A549 (cell line): Measurements from ENCODE around the gene PLEKHG4B. TPM values are rescaled to one million over a fixed set of nuclear protein-coding genes. Genes with fewer than 3 reads are reported as not detected.

ENCODE experiments used
- ATAC-seq, 2 experiments: fragments of 200-7000 bp in 1 of 2; fragments of >200 bp in 1 of 2; cut with Nextera tagmentation in 1 of 2; cut with Tn5 transposase in 1 of 2; 3 replicates each; pipeline versions ENCODE4 v1.8.0 to v1.9.1; 2018 to 2020; ENCODE audit warnings: mild to moderate bottlenecking in 1 of 2, moderate library complexity in 1 of 2
- CTCF ChIA-PET: fragments of 300-600 bp; sonication (Branson Sonifier 250); formaldehyde crosslinking; extraction: SDS; loops from one replicate; lab custom pipeline; 2021; ENCODE audit warnings: antibody characterized with exemption, inconsistent platforms; lab: Yijun Ruan, JAX
- POLR2A ChIA-PET: fragments of 350-600 bp; formaldehyde crosslinking; extraction: SDS; loops from one replicate; lab custom pipeline; 2021; ENCODE audit warnings: antibody characterized with exemption, inconsistent platforms; lab: Yijun Ruan, JAX
- DNase-seq, 2 experiments: peaks; one replicate each; pipeline versions ENCODE4 v3.0.0 to v3.0.0-alpha.2; 2011 to 2016; ENCODE audit warnings: low read depth in 1 of 2, low spot score in 1 of 2
- FAIRE-seq: peaks from 2 replicates; lab custom pipeline; 2011; peaks lifted over from hg19 to GRCh38; lab: Jason Lieb, UNC
- H3K27ac ChIP-seq, 2 experiments: fragments of >200 bp; sonication (Bioruptor Twin); formaldehyde crosslinking; 3 replicates each; pipeline ENCODE4 v1.5.1; 2016 to 2017
- H3K4me1 ChIP-seq: fragments of >200 bp; sonication (Bioruptor Twin); formaldehyde crosslinking; 3 replicates; pipeline ENCODE4 v1.6.1; 2016
- H3K4me2 ChIP-seq: fragments of >200 bp; sonication (Bioruptor Twin); formaldehyde crosslinking; 3 replicates; pipeline ENCODE4 v1.6.1; 2016
- H3K4me3 ChIP-seq: fragments of >200 bp; sonication (Bioruptor Twin); formaldehyde crosslinking; 3 replicates; pipeline ENCODE4 v1.5.1; 2016
- H3K9me3 ChIP-seq: fragments of >200 bp; sonication (Bioruptor Twin); formaldehyde crosslinking; 3 replicates; pipeline ENCODE4 v1.6.1; 2016
- BHLHE40 ChIP-seq: IDR thresholded peaks from 2 replicates; pipeline ENCODE4 v1.6.1; 2012; ENCODE audit warnings: low read depth, low read length, inconsistent platforms
- CBX2 ChIP-seq: fragments of 200-600 bp; sonication (generic); IDR thresholded peaks from 2 replicates; pipeline ENCODE4 v1.6.1; 2016; ENCODE audit warnings: low read depth, mild to moderate bottlenecking, borderline replicate concordance
- CHD2 ChIP-seq: fragments of 150-350 bp; IDR thresholded peaks from 2 replicates; pipeline ENCODE4 v1.6.1; 2014; ENCODE audit warnings: low read length; ENCODE audit not compliant: partially characterized antibody
- ELK1 ChIP-seq: fragments of 150-350 bp; IDR thresholded peaks from 2 replicates; pipeline ENCODE4 v1.6.1; 2014; ENCODE audit warnings: low read depth, mild to moderate bottlenecking, low read length
- FOSL2 ChIP-seq, 2 experiments: fragments of 450-650 bp in 1 of 2; fragments of >200 bp in 1 of 2; sonication (Bioruptor Twin) in 1 of 2; formaldehyde crosslinking; IDR thresholded peaks; 2 replicates each; pipeline versions ENCODE4 v1.5.0 to v1.6.1; 2016 to 2020; ENCODE audit warnings: mild to moderate bottlenecking in 1 of 2, moderate library complexity in 1 of 2
- GATA3 ChIP-seq: IDR thresholded peaks from 2 replicates; pipeline ENCODE4 v1.6.1; 2012; ENCODE audit warnings: borderline replicate concordance
- HEYL ChIP-seq: fragments of 250-450 bp; sonication (Bioruptor Pico); IDR thresholded peaks from 2 replicates; pipeline ENCODE4 v1.8.0; 2021; ENCODE audit warnings: mild to moderate bottlenecking, moderate library complexity
- HOXA7 ChIP-seq: fragments of 250-450 bp; sonication (Bioruptor Pico); IDR thresholded peaks from 2 replicates; pipeline ENCODE4 v1.5.0; 2020; ENCODE audit warnings: mild to moderate bottlenecking, moderate library complexity
- HOXB13 ChIP-seq: fragments of 250-450 bp; sonication (Bioruptor Pico); IDR thresholded peaks from 2 replicates; pipeline ENCODE4 v1.5.0; 2020; ENCODE audit warnings: low read depth, mild to moderate bottlenecking, moderate library complexity
- JUN ChIP-seq, 2 experiments: fragments of >200 bp; sonication (Bioruptor Twin); formaldehyde crosslinking; IDR thresholded peaks; 2 replicates in 1 of 2; 3 replicates in 1 of 2; pipeline ENCODE4 v1.6.1; 2016 to 2017
- MAFK ChIP-seq: fragments of 450-650 bp; IDR thresholded peaks from 2 replicates; pipeline ENCODE4 v1.6.1; 2014; ENCODE audit not compliant: partially characterized antibody
- MAX ChIP-seq: IDR thresholded peaks from 2 replicates; pipeline ENCODE4 v1.6.1; 2012
- PHF8 ChIP-seq: fragments of 200-600 bp; sonication (generic); IDR thresholded peaks from 2 replicates; pipeline ENCODE4 v1.6.1; 2016; ENCODE audit warnings: low read depth, mild to moderate bottlenecking, antibody characterized with exemption, moderate library complexity, borderline replicate concordance
- POLR2A ChIP-seq: IDR thresholded peaks from 2 replicates; pipeline ENCODE4 v1.6.1; 2012; ENCODE audit warnings: mild to moderate bottlenecking, low read length
- POLR2AphosphoS2 ChIP-seq: conservative IDR thresholded peaks from 2 replicates; pipeline ENCODE4 v1.6.1; 2012; ENCODE audit warnings: low read length, improper control_type of control experiment, inconsistent platforms
- RAD21 ChIP-seq, 2 experiments: fragments of >200 bp in 1 of 2; sonication (Bioruptor Twin) in 1 of 2; formaldehyde crosslinking in 1 of 2; IDR thresholded peaks in 1 of 2; conservative IDR thresholded peaks in 1 of 2; 2 replicates in 1 of 2; 3 replicates in 1 of 2; pipeline ENCODE4 v1.6.1; 2012 to 2018; ENCODE audit warnings: inconsistent platforms in 1 of 2
- RFX5 ChIP-seq: fragments of 450-650 bp; IDR thresholded peaks from 2 replicates; pipeline ENCODE4 v1.7.1; 2014; ENCODE audit warnings: antibody characterized with exemption, mild to moderate bottlenecking, moderate library complexity
- SREBF2 ChIP-seq: fragments of 450-650 bp; IDR thresholded peaks from 2 replicates; pipeline ENCODE4 v1.6.1; 2014; ENCODE audit warnings: mild to moderate bottlenecking, moderate library complexity
- TFCP2L1 ChIP-seq: fragments of 250-450 bp; sonication (Bioruptor Pico); IDR thresholded peaks from 2 replicates; pipeline ENCODE4 v1.5.0; 2021; ENCODE audit warnings: mild to moderate bottlenecking
- TP53 ChIP-seq: fragments of 250-450 bp; sonication (Bioruptor Pico); IDR thresholded peaks from 2 replicates; pipeline ENCODE4 v1.5.0; 2021; ENCODE audit warnings: mild to moderate bottlenecking, moderate library complexity
- ZSCAN20 ChIP-seq: fragments of 250-450 bp; sonication (Bioruptor Pico); IDR thresholded peaks from 2 replicates; pipeline ENCODE4 v1.8.0; 2022; ENCODE audit warnings: mild to moderate bottlenecking, moderate library complexity
- WGBS: methylation state at CpG from one replicate; pipeline ENCODE4 v1.1.6; 2017; ENCODE audit errors: missing lambda C conversion rate; 5-methylcytosine and 5-hydroxymethylcytosine counted together
- polyA plus RNA-seq, 4 experiments: library from polyadenylated mRNA; depleted of rRNA in 3 of 4; stranded (reverse); fragments of >200 nt; fragmentation: RNase III in 1 of 4; extraction: RNeasy Plus Mini Kit Qiagen cat#74134 plus additional on column Dnase treatment in 1 of 4; gene quantifications; 2 replicates in 3 of 4; 3 replicates in 1 of 4; pipeline ENCODE4 v1.2.3, GENCODE V29; 2011 to 2017
- TF ChIP-seq, protein P1 (sequence below): fragments of >200 bp; sonication (Bioruptor Twin); formaldehyde crosslinking; IDR thresholded peaks from 3 replicates; pipeline ENCODE4 v1.5.1; 2016

PLEKHG4B gene
- polyA plus RNA-seq, 2 of the 4 experiments (the other 2 are of a cell fraction), result 0.57 to 0.59 TPM

- TF ChIP-seq, protein P1, sequence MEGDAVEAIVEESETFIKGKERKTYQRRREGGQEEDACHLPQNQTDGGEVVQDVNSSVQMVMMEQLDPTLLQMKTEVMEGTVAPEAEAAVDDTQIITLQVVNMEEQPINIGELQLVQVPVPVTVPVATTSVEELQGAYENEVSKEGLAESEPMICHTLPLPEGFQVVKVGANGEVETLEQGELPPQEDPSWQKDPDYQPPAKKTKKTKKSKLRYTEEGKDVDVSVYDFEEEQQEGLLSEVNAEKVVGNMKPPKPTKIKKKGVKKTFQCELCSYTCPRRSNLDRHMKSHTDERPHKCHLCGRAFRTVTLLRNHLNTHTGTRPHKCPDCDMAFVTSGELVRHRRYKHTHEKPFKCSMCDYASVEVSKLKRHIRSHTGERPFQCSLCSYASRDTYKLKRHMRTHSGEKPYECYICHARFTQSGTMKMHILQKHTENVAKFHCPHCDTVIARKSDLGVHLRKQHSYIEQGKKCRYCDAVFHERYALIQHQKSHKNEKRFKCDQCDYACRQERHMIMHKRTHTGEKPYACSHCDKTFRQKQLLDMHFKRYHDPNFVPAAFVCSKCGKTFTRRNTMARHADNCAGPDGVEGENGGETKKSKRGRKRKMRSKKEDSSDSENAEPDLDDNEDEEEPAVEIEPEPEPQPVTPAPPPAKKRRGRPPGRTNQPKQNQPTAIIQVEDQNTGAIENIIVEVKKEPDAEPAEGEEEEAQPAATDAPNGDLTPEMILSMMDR, result no peak
- TF ChIP-seq CBX2 (no peak), HOXA7 (CRISPR knock-in tag) (no peak), POLR2A (no peak), JUN (IDR thresholded peaks at IDR 0.05) (no peak), MAX (no peak), HEYL (no peak), ELK1 (no peak), POLR2AphosphoS2 (no peak), BHLHE40 (no peak), TFCP2L1 (CRISPR knock-in tag) (no peak), FOSL2 (IDR thresholded peaks at IDR 0.05) (no peak), FOSL2 (CRISPR knock-in tag; IDR thresholded peaks at IDR 0.05) (no peak), SREBF2 (no peak), GATA3 (no peak), ZSCAN20 (no peak), HOXB13 (CRISPR knock-in tag) (no peak), CHD2 (no peak), TP53 (CRISPR knock-in tag) (no peak), RAD21 (conservative IDR thresholded peaks at IDR 0.05 in 1 of 2, IDR thresholded peaks at IDR 0.05 in 1 of 2) (no peak)
- H3K4me2 ChIP-seq, result no peak overlapping the region
- H3K4me3 ChIP-seq, result no peak overlapping the region
- FAIRE-seq, result no peak
- no peak overlapping the region for H3K27ac ChIP-seq
- DNase-seq, result no peak
- CTCF ChIA-PET, result interaction anchor here (1.0 kb wide), 1 partner anchor 18 kb away, joined by 3 read pairs; no protein-coding TSS in a partner anchor
- POLR2A ChIA-PET, result no interaction called here
- no peak for ATAC-seq
- WGBS, result 90% methylated on average over 8 of the region's 8 CpGs
- H3K9me3 ChIP-seq, result no peaks in the 10 kb centered on the region
- no peaks in the 10 kb centered on the region; the same call in 2 of the 3 replicates for H3K4me1 ChIP-seq
These were observed 109.7 kb downstream of the PLEKHG4B start for GRCh38 chr5:201672-202071.

GRCh38 chr5:203246-203930 lies 111.4 kb downstream of the PLEKHG4B start:
- POLR2A ChIA-PET, result no interaction called here
- no peaks in the 10 kb centered on the region for H3K9me3 ChIP-seq
- H3K4me1 ChIP-seq, result no peaks in the 10 kb centered on the region; the same call in 2 of the 3 replicates
- FAIRE-seq, result no peak
- WGBS, result 92% methylated on average over 26 of the region's 26 CpGs
- no peak for ATAC-seq
- CTCF ChIA-PET, result interaction anchor here (0.6 to 2.3 kb wide), 3 partner anchors 11 to 17 kb away, joined by 3 to 15 read pairs (median 3); no protein-coding TSS in a partner anchor
- H3K27ac ChIP-seq, result no peak overlapping the region
- no peak for DNase-seq
- no peak overlapping the region for H3K4me3 ChIP-seq
- no peak overlapping the region for H3K4me2 ChIP-seq
- TF ChIP-seq MAFK (no peak), CHD2 (no peak), PHF8 (no peak), RFX5 (no peak)
